ENCODE data around the gene KIAA1755.

The KIAA1755 gene

DNA sequence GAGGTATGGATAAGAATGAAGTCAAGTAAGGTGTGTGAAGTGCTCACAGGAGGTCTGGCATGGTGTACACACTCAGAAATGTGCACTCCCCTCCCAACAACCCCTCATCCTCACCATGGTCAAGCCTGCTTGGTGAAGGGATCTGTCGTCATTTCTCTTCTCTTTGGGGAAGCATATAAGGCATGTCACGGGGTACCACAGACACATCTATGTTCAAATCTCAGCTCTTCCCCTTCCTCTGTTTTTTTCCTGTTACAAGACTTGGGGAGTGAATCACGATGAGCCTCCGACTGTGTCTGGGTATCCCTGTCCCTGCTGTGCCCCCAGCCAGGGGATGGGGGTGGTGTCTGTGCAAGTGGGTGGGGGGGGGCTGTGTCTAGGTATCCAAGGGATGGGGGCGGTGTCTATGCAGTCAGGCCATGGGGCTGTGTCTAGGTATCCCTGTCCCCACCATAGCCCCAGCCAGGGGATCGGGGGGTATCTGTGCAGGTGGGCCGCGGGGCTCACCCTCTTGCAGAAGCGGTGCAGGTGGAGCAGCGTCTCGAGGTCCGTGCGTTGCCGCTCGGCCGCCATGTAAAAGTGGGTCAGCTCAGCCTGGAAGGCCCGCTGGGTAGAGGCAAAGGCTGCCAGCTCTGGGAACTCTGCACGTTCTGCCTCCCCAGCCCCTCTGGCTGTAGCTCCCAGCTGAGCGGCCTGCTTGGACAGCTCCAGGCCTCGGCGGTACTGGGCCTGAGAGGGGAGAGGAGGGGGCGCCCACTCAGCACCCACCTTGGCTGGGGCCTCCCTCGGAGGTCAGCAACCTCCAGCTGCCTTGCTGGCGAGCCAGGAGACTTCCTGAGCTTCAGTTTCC is 43.6 kb downstream of the KIAA1755 start:
- DNase-seq: no peak

DNA sequence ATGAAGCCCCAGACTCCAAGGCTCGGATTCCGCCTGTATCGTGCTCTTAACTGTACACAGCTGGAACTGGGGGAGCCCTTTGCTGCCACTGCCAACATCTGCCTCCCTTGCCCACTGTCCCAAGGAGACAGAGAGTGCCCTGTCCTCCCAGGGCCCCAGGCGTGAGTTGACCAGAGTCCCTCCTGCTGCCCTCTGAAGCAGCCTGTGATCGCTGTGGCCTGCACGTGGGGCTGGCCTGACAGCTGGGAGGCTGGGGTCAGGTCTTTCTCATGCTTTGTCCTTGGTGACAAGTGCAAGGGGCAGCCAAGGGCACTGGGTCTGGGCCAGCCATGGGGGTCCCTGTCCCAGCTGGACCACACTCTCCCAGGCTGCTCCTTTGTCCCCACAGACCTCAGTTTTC is 44.3 kb downstream of the KIAA1755 start:
- DNase-seq: no peak

DNA sequence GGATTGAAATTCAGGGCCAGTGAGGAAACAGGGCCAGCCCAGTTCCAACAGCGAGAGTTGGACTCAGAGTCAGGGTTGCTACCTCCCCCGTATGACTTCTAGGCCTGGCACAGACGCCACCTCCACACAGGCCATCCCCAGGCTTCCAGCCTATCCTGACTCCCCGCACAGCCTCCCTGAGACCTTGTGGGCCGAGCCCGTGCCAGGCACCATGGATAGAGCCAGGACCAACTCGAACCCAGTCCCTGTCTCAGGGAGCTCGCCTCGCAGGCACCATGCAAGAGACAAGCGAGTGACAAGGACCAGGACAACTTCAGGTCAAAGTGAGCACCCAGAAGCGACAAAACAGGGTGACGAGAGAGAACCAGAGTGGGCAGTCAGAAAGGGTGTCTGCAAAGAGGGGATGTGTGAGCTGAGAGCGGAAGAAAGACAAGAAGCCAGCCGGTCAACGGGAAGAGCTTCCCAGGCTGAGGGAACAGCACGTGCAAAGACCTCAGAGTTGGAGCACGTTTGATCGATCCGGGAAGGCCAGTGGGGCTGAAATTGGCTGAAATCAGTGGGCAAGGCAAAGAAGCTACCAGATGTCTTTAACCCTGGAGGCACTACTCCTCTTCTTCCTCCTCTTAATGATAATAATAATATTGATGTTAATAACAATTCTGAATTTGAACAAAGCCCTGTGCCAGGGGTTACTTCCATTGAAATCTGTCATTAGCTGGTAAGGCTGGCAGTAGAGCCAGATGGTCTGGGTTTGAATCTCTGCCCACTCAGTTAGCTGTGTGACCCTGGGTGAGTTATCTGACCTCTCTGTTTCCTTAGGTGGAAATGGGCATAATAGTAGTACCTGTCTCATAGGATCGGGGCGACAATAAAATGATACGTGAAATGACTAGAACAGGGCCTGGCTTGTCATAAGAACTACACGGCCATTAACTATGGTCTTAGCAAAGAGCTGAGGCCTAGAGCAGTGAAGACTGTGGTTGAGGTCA is 45.0 kb downstream of the KIAA1755 start:
- no peak for DNase-seq

DNA sequence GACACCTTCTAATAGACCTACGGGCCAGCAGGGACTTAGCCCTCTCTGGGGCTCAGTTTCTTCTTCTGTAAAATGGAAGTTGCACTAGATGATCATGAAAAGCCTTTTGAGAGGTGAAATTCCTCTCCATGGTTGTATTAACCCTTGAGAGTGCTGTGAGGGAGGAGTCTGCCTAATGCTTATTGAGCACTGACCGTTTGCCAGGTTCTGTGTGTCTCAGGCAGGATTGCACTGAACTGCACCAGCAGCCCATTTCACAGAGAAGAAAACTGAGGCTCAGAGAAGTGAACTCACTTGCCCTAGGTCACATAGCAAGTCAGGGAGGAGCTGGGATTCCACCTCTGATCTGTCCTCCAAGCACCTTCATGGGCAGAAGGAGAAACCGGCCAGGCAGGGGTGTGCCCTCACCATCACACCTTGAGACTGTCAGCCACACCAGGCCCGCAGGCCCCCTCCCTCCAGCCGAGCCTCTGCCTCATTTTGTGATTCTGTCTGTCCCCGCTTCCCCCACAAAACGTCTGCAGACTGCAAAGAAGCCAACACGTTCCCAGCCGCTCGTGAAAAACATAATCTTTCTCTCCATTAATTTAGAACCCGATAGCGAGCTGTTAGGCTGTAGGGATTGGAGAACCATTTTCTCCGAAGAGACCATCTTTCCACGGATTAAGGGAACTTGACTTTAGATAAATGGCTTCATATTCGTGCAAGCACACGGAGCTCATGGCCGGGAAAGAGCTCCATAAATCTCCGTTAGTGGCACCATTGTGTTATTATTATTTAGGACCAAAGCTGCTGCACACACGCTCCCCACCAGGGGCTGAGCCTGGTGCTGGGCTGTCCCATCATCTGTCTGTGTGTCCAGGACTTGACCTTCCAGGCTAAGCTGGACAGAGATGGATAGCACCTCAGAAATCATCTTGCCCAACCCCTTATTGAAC is 46.0 kb downstream of the KIAA1755 start:
- DNase-seq: no peak

- DNase-seq: no peak
Observed at GRCh38 chr20:38213607-38213940, 47.0 kb downstream of the KIAA1755 start.

DNA sequence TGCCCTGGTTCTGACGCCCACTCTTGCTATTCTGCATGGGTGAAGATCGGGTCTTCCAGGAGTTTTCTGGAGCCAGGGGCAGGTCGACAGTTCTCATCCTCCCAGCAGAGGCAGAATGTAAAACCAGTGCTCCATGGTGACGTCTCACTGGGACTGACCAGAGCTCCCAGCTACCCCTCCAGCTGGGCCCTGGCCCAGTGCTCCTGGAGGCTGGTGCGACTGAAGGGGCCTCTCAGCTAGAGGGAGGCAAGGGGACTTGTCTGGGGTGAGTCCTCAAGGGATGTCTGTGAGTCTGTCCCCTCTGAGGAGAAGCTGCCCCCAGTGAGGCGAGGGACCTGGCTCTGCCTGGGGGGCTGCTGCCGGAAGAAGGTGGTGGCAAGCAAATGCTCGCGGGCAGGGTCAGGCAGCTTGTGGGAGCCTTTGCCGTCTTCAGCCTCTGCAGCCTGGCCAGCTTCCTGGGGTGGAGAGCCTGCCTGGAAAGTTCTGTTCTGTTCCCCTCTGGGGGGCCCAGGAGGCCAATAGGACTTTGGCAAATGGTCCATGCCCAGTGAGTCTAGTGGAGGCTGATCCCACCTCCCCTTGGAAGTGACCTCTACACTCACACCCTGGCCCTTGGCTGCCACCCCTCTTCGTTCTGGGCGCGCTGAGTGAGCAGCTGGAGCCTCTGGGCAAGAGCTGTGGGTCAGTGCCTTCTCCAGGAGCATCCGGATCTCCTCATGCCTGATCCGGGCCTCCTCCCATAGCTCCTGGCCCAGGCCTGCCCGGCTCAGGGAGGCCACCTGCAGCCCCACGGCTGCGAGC is 47.5 kb downstream of the KIAA1755 start:
- no peak for DNase-seq

GRCh38 chr20:38211200-38212097 is 49.1 kb downstream of the KIAA1755 start:
- no peak for DNase-seq

DNA sequence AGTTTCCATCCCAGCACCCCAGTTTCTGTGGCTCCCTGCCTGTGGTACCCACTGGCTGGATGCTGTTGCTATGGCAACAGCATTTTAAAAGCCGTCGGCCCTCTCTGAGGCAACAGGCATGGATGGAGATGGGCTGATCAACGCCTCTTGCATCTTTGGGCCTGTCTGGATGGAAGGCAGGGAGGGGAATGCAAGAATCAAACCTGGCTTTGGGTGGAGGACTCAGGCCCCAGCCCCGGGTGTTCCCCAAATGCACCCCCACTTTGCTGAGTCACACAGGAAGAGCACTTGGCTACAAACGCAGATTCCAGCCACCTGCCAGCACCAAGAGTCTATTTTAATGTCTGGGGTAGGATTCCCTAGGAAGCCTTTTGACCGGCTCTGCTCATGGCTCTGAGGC is 49.8 kb downstream of the KIAA1755 start:
- no peak for DNase-seq

DNA sequence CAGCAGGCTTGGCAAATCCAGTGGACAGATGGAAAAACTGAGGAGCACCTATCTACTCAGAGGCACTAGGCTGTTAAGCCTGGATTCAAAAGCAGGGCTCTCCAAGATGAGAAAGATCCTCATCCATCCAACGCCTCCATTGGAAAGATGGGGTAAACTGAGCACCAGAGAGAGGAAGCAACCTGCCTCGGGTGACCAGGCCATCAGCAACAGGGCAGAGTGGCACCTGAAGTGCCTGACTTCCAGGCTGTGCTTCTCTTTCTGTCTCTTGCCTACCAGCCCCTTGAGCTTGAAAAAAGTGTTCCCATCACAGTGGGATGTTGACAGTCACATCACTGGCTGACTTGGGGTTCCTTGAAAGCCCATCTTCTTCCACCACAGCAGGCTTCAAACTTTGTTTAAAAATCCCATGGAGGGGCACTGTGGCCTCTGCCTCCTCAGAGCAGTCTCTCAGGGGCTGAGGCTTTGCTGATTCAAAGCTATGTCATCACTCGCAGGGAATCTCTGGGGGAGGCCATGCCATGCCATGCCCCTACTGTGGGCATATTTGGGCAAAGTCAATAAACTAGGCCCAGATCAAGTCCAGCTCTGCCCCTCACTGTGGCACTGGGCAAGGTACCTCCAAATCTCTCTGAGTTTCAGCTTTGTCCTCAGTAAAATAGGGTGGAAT is 50.7 kb downstream of the KIAA1755 start:
- no peak for DNase-seq

DNA sequence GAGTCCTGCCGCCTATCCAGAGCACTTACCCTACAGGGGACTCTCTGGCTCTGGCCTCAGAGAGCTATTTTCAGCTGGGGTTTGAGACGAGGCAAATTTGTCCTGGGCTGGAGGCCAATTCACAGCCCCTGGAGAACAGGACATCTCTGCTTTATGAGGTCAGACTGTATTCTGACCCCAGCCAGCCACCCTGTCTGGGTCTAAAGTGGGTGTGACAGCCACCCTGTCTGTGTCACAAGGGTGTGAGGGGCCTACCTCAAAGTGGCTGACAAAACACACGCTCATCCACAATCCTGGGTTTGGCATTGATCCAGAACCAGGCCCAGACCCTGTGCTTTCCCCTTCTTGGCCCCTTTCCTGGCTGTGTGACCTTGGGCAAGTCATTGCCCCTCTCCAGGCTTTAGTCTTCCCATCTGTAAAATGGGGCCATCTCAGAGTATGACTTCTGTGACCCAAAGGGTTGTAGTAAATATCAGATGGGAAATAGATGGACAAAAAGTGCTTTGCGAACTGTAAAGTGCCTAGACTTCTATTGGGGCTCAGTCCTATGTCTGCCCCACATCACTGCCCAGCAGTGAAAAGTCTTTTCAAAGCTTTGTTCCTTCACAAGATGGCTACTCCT is 51.4 kb downstream of the KIAA1755 start:
- DNase-seq: no peak

DNA sequence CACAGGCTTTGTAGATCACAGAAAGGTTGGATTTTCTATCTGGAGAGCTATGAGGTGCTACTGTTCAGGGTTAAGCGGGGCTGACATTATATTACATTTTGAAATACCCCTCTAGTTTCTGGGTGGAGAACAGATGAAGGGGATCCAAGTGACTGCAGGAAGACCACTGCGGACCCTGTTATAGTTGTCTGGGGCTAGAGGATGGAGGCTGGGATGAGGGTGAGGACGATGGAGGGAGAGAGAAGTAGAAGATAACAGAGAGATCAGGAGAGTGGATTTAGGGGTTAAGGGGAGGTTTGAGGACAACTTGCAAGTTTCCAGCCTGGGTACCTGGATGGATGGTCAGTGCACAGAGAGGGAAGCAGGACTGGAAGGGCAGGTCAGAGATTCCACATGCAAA is 52.0 kb downstream of the KIAA1755 start:
- no peak for DNase-seq

GRCh38 chr20:38208088-38208487 is 52.4 kb downstream of the KIAA1755 start:
- no peak for DNase-seq

- DNase-seq: no peak
Observed at GRCh38 chr20:38207621-38208020, 52.9 kb downstream of the KIAA1755 start.

GRCh38 chr20:38205001-38205400 is 55.5 kb downstream of the KIAA1755 start:
- no peak for DNase-seq

DNA sequence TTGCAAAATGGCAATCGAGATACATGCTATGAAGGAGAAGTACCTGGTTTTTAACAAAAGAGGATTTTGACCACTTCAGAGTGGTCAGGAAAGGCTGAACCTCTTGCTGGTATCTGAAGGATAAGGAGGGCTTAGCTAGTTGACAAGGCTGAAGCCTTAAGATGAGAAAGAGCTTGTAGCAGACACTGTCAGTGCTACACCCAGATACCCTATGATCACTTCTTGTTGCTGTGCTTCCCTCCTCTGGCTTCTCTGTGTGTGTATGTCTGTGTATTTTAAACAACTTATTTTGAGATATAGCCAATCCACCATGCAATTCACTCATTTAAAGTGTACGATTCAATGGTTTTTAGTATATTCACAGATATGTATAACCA is 56.6 kb downstream of the KIAA1755 start:
- DNase-seq: no peak

- no peak for DNase-seq
Observed at GRCh38 chr20:38203337-38203980, 57.1 kb downstream of the KIAA1755 start.

- DNase-seq: no peak
Observed at GRCh38 chr20:38202982-38203293, 57.6 kb downstream of the KIAA1755 start.

DNA sequence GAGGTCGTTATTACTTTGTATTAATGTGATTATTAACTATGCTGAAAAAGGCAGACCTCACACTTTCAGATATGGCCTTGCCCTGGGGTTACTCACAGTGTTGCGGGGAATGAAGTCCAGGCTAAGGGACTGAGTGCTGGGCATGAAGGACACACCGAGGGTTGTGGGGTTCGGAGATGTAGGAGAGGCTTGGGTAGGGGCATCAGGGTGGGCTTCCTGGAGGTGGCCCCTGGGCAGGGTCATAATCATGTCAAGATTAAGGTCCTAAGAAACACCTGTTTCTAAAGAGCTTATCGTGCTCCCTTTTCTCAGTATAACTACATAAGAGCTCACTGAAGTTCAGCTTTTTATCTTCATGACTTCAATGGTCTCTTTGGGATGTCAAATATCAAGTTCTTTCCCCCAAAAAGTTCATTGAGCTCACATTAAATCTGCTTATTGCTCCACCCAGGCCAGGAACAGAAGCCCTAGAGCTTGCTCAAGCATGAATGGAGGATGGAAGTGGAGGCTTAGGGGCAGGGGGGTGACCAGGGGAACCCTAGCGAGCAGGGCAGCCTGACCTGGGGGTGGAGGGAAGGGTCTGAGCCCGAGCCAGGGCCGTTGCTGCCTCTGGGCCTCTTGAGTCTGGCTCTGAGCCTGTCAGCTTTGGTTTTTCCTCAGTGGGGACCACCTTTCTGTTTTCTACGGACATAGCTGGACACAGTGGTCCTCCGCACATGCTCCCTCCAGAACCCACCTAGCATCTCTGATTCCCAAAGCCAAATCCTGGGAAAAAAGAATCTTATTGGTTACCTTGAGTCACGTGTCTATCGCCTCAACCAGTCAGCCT is 58.2 kb downstream of the KIAA1755 start:
- DNase-seq: no peak

GRCh38 chr20:38201356-38201755 is 59.2 kb downstream of the KIAA1755 start:
- DNase-seq: no peak
